ENCODE measurements around the gene DYNC1H1. TPM values are rescaled to one million over a fixed set of nuclear protein-coding genes. Genes with fewer than 3 reads are reported as not detected.

Gene DYNC1H1
- total and polyA plus RNA-seq, 2 experiments from 2014 or later: 179 to 635 TPM

- TF ChIP-seq EZH2phosphoT487 (IDR thresholded peaks at IDR 0.05; ENCODE audit: unreplicated experiment) (no peak), CREB1 (CRISPR knock-in tag; IDR thresholded peaks at IDR 0.05; ENCODE audit: low read depth) (no peak), CTCF (conservative IDR thresholded peaks at IDR 0.05; ENCODE audit: low read depth in 2 of 2) (no peak), POLR2AphosphoS5 (IDR thresholded peaks at IDR 0.05; ENCODE audit: low read depth) (no peak), NANOG (IDR thresholded peaks at IDR 0.05; ENCODE audit: borderline replicate concordance) (no peak), ETS1 (IDR thresholded peaks at IDR 0.05) (no peak)
Measured at GRCh38 chr14:102090713-102091112, 126.3 kb downstream of the DYNC1H1 start (continued).

- Histone ChIP-seq H3K36me3 (ENCODE audit: insufficient read depth) (no peaks in the 10 kb centered on the region), H4K20me1 (replicated peaks; ENCODE audit: insufficient read depth) (no peaks in the 10 kb centered on the region), H3K4me1 (ENCODE audit: insufficient read depth) (peaks cover 24% of the 10 kb centered on the region), H2AFZ (no peak overlapping the region), H3K79me2 (replicated peaks; ENCODE audit: insufficient read depth) (no peaks in the 10 kb centered on the region), H3K27ac (ENCODE audit: low read depth) (no peak overlapping the region), H3K27me3 (ENCODE audit: insufficient read depth) (no peaks in the 10 kb centered on the region), H3K4me3 (no peak overlapping the region), H3K4me2 (no peak overlapping the region), H3K9me2 (ENCODE audit: insufficient read depth) (no peaks in the 10 kb centered on the region), H3F3A (replicated peaks; ENCODE audit: low read depth) (peaks cover 17% of the 10 kb centered on the region)
- DNase-seq (ENCODE audit: low spot score) (no peak), ATAC-seq (no peak)
- H3K4me1 Mint-ChIP-seq: peaks cover 47% of the 10 kb centered on the region
- no peak overlapping the region for H3K4me3 Mint-ChIP-seq
- H3K9me3 Mint-ChIP-seq: peaks cover 4% of the 10 kb centered on the region; the same call in 2 of the 3 replicates
- no peak overlapping the region for H3K27ac Mint-ChIP-seq
- H3K36me3 Mint-ChIP-seq (ENCODE audit: low read depth): peaks cover 10% of the 10 kb centered on the region
- H3K27me3 Mint-ChIP-seq (ENCODE audit: insufficient read depth, low read depth, poor library complexity): peaks cover 25% of the 10 kb centered on the region
- TF ChIP-seq JUNB (IDR thresholded peaks at IDR 0.05; ENCODE audit: unreplicated experiment) (no peak), ETS1 (IDR thresholded peaks at IDR 0.05) (no peak), EZH2 (IDR thresholded peaks at IDR 0.05; ENCODE audit: low read depth, unreplicated experiment) (no peak), ZNF462 (CRISPR knock-in tag; IDR thresholded peaks at IDR 0.05) (no peak), NANOG (IDR thresholded peaks at IDR 0.05; ENCODE audit: borderline replicate concordance) (no peak), EZH2phosphoT487 (IDR thresholded peaks at IDR 0.05; ENCODE audit: unreplicated experiment) (no peak), CTCF (conservative IDR thresholded peaks at IDR 0.05; ENCODE audit: low read depth in 2 of 2) (no peak), ZNF331 (CRISPR knock-in tag; IDR thresholded peaks at IDR 0.05; ENCODE audit: low read depth) (no peak), POLR2AphosphoS5 (IDR thresholded peaks at IDR 0.05; ENCODE audit: low read depth) (no peak)
Measured at GRCh38 chr14:102092806-102093205, 128.4 kb downstream of the DYNC1H1 start.
